ENCODE results near the gene ALPP. TPM values are rescaled to one million over a fixed set of nuclear protein-coding genes. Genes with fewer than 3 reads are reported as not detected.

The ALPP gene
- total RNA-seq, 1 experiment from 2014 or later: 0.20 TPM

DNA sequence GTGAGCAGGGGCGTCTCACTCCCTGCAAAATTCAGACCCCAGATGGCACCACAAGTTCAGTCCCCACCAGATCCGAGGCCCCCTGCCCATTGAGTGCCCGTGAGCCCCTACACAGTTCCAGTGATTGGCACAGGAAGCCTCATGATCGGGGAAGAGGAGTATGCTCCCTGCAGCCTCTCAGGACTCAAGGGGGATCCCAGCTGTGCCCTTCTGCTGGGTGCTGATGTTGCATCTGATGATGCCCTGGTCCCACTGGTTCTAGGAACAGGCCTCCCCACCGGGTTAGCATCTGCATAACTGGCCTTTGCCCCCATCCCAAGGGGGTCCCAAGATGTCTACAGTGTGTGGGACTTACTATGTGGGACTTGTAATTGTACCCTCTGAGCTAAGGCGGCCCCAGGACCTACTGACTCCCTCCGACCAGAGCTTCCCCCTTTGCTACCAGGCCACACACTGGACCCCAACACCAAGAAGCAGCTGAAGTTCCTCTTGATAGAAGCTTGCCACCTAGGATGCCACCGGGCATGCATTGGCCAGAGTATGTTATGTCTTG is 36.7 kb downstream of the ALPP start:
- H4K20me1 ChIP-seq (ENCODE audit: control insufficient read depth, insufficient read depth, insufficient read length): peaks cover 7% of the 10 kb centered on the region
- H2BK20ac ChIP-seq (ENCODE audit: low read depth, low read length, poor library complexity, severe bottlenecking): no peak overlapping the region
- H3K4me3 Mint-ChIP-seq: no peak overlapping the region; a peak in 1 of 5 replicates
- no peak overlapping the region for H3K27ac Mint-ChIP-seq
- no peak overlapping the region for H2BK5ac ChIP-seq (ENCODE audit: insufficient read length, low read length)
- H3K14ac ChIP-seq (ENCODE audit: insufficient read depth, low read length): no peak overlapping the region
- no peak for DNase-seq
- no peak overlapping the region for H3K27ac ChIP-seq (ENCODE audit: insufficient read length, low read depth, low read length)
- H2AK5ac ChIP-seq (ENCODE audit: insufficient read length, low read length): no peak overlapping the region
- no CpG with 5 or more reads among the region's 8 CpGs for WGBS (ENCODE audit: extremely low coverage, insufficient read length, low lambda C conversion rate)
- H3K23ac ChIP-seq (ENCODE audit: insufficient read length, low read depth, low read length): no peak overlapping the region
- peaks cover 21% of the 10 kb centered on the region; the same call in 1 of the 2 replicates for H3K27me3 ChIP-seq (ENCODE audit: insufficient read depth, low read length)
- H3K56ac ChIP-seq (ENCODE audit: insufficient read length, low read depth, low read length): no peak overlapping the region
- peaks cover 44% of the 10 kb centered on the region for H3K27me3 Mint-ChIP-seq (ENCODE audit: low read depth)
- no peak overlapping the region for H3K4me2 ChIP-seq (ENCODE audit: insufficient read depth, insufficient read length, low read length)
- H3K23me2 ChIP-seq (ENCODE audit: insufficient read length, low read depth, low read length, poor library complexity, severe bottlenecking): peaks cover 18% of the 10 kb centered on the region
- H3K79me1 ChIP-seq (ENCODE audit: insufficient read depth, low read depth, low read length, poor library complexity, severe bottlenecking): no peaks in the 10 kb centered on the region
- no peak for TF ChIP-seq CTCF (conservative IDR thresholded peaks at IDR 0.05)
- H3K9me3 ChIP-seq (ENCODE audit: control insufficient read depth, low read depth, low read length): no peaks in the 10 kb centered on the region
- H3K18ac ChIP-seq (ENCODE audit: insufficient read length, low read depth, low read length): no peak overlapping the region
- H2BK12ac ChIP-seq (ENCODE audit: insufficient read length, low read depth, low read length): no peak overlapping the region
- H3K4me1 ChIP-seq (ENCODE audit: insufficient read depth, low read length): no peaks in the 10 kb centered on the region
- peaks cover 16 to 22% of the 10 kb centered on the region in 2 experiments for H3K4me1 Mint-ChIP-seq
- H3K4ac ChIP-seq (ENCODE audit: low read depth, low read length): no peak overlapping the region
- H4K91ac ChIP-seq (ENCODE audit: insufficient read length, low read depth, low read length): no peak overlapping the region
- H3K36me3 Mint-ChIP-seq (ENCODE audit: insufficient read depth in 1 of 3, low read depth in 3 of 3): peaks cover 0 to 95% (median 40%) of the 10 kb centered on the region in 3 experiments; a peak in 5 of 7 replicates
- no peak overlapping the region for H3K9ac ChIP-seq (ENCODE audit: extremely low read depth, insufficient read length, low read length)
- H3K9me3 Mint-ChIP-seq: no peaks in the 10 kb centered on the region
- no peak overlapping the region for H2AFZ ChIP-seq (ENCODE audit: low read length)
- no peaks in the 10 kb centered on the region for H3K79me2 ChIP-seq (ENCODE audit: insufficient read depth, low read length)
- H2BK120ac ChIP-seq (ENCODE audit: low read depth, low read length, poor library complexity, severe bottlenecking): no peak overlapping the region
- H4K8ac ChIP-seq (replicated peaks; ENCODE audit: insufficient read length, low read depth, low read length): no peak overlapping the region
- H4K5ac ChIP-seq (ENCODE audit: insufficient read length, low read depth, low read length): no peak overlapping the region
- no peak overlapping the region for H2BK15ac ChIP-seq (ENCODE audit: low read depth, low read length)
- H3T11ph ChIP-seq (ENCODE audit: low read length): no peak overlapping the region

Data from H9 (cell line).